ENCODE data around the gene C12orf56. TPM values are rescaled to one million over a fixed set of nuclear protein-coding genes. Genes with fewer than 3 reads are reported as not detected.
"Not testable (repeated sequence)": the region's sequence is repeated elsewhere in the genome, so short reads cannot be mapped to it uniquely, and the experiment has no call there.

C12orf56 gene
- total RNA-seq, 2 donors from 2014 or later = not detected

DNA sequence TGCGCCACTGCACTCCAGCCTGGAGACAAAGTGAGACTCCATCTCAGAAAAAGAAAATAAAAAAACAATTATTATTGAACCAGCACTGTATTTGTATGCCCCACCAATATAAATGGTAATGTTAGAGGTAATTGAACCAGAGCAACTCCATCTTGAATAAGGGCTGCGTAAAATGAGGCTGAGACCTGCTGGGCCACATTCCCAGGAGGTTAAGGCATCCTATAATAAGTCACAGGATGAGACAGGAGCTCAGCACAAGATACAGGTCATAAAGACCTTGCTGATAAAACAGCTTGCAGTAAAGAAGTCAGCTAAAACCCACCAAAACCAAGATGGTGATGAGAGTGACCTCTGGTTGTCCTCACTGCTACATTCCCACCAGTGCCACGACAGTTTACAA, 29.4 kb downstream of the C12orf56 start:
- not testable (repeated sequence) for H3K4me3 Mint-ChIP-seq, DNase-seq

DNA sequence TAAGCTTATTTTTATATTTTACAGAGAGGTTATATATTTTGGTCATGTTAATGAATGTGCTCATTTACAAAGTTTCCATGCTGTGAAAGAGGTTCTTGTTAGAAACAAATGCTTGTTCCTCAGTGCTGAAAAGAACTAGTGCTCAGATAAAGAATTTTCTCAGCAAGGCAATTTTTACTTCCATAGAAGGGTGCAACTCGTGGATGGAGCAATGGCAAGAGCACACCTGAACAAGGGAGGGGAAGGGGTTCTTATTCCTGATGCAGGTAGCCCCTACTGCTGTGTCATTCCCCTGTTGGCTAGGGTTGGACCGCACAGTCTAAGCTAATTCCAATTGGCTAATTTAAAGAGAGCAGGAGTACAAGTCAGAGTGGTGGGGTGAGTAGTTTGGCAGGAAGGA, 34.3 kb downstream of the C12orf56 start:
- H3K27me3 Mint-ChIP-seq (ENCODE audit: low read depth); H3K4me1 Mint-ChIP-seq (ENCODE audit: low read depth): not testable (repeated sequence)

More for the DNA sequence above, 29.4 kb downstream of the C12orf56 start:
- ATAC-seq (replicated peaks in 1 of 2); H3K27ac Mint-ChIP-seq; H3K36me3 Mint-ChIP-seq (ENCODE audit: insufficient read depth in 2 of 2); H3K27me3 Mint-ChIP-seq (ENCODE audit: low read depth); H3K4me1 Mint-ChIP-seq (ENCODE audit: low read depth); H3K9me3 Mint-ChIP-seq: not testable (repeated sequence)

DNA sequence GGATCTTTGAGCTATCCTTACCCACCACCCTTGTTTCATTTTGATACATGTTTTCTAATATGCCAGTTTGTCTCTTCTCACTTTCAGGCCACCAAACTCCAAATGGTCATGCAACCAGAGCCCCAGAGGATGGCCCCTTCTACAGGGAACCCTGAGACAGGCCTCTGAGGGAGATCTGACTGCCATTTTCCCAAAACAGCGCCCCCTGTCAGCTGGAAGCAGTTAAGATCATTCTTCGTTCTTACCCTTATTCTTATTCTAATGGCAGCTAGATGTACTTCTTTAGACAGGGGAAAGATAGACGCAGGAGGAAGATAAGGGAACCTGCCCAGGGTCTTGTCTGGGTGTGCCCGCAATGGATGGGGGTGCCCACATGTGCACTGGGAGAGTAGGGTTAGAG, 38.4 kb downstream of the C12orf56 start:
- peaks cover 8% of the 10 kb centered on the region in 2 donors for H3K36me3 Mint-ChIP-seq (ENCODE audit: insufficient read depth in 2 of 2)
- H3K27me3 Mint-ChIP-seq (ENCODE audit: low read depth) = no peaks in the 10 kb centered on the region
- ATAC-seq (replicated peaks in 1 of 2) (no peak), DNase-seq (no peak)
- no peaks in the 10 kb centered on the region for H3K4me1 Mint-ChIP-seq (ENCODE audit: low read depth)
- peaks cover 7% of the 10 kb centered on the region in 2 donors for H3K9me3 Mint-ChIP-seq
- H3K27ac Mint-ChIP-seq = no peak overlapping the region
- no peak overlapping the region for H3K4me3 Mint-ChIP-seq

More for the DNA sequence above, 34.3 kb downstream of the C12orf56 start:
- not testable (repeated sequence) for H3K9me3 Mint-ChIP-seq; H3K27ac Mint-ChIP-seq; DNase-seq; H3K36me3 Mint-ChIP-seq (ENCODE audit: insufficient read depth in 2 of 2); H3K4me3 Mint-ChIP-seq; ATAC-seq (replicated peaks in 1 of 2)

DNA sequence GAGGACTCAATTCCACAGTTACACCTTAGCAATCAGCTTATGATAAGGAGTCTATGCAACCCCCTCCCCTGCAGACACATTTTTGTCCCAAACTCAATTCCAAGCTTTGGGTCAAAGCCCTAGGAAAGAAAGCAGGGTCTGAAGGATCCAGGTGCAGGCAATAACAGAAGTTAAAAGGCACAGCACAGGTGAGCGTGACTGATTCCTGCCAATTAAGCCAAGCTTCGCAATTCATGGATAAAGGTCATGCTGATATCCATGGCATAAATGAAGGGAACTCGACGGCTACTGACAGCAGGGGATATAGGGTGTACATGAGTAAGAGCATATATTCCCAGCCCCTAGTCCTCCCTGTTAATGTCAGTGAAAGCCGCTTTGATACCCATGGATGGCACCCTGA, 39.3 kb downstream of the C12orf56 start:
- ATAC-seq (replicated peaks in 1 of 2) (no peak), DNase-seq (no peak)
- H3K9me3 Mint-ChIP-seq = peaks cover 2 to 3% of the 10 kb centered on the region in 2 donors
- no peak overlapping the region for H3K4me3 Mint-ChIP-seq
- peaks cover 2 to 4% of the 10 kb centered on the region in 2 donors for H3K36me3 Mint-ChIP-seq (ENCODE audit: insufficient read depth in 2 of 2)
- H3K4me1 Mint-ChIP-seq (ENCODE audit: low read depth) = no peaks in the 10 kb centered on the region
- H3K27ac Mint-ChIP-seq = no peak overlapping the region
- no peaks in the 10 kb centered on the region for H3K27me3 Mint-ChIP-seq (ENCODE audit: low read depth)

DNA sequence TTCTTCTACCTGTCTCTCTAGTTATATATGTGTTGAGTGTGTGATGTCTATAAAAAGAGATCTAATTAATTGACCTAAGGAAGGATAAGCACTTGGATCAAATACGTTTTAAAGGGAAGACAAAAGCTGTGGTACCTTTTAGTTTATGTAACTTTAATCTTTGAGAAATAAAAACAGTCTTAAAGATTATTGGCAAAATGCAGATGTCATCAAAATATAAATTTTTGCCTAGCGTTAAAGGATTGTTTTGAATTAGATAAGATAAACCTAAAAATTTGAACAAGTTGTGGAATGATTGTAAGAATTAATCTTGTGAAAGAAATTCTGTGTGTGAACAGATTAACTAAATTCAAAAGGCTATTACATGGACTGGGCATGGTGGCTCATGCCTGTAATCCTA, 42.9 kb downstream of the C12orf56 start:
- Mint-ChIP-seq H3K9me3 (no peaks in the 10 kb centered on the region), H3K36me3 (ENCODE audit: insufficient read depth in 2 of 2) (no peaks in the 10 kb centered on the region), H3K27ac (no peak overlapping the region), H3K4me1 (ENCODE audit: low read depth) (no peaks in the 10 kb centered on the region), H3K27me3 (ENCODE audit: low read depth) (no peaks in the 10 kb centered on the region), H3K4me3 (no peak overlapping the region)
- ATAC-seq (replicated peaks in 1 of 2) (no peak), DNase-seq (no peak)

DNA sequence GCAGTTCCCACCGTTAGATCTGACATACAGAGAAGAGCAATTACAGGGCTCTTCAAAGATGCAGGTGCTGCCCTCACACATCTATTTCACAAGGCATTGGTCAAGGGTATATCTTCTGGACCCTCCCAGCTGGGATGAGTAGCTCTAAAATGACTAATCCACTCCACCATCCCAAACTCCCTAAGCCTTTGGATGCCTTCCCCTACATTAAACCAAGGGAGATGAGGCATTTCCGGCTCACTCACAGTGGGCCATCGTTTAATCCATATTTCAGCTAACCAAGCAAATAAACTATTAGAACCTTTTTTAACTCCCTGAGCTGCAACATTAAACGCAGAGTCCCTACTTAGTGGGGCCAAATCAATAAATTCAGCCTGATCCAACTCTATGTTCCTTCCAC, 45.9 kb downstream of the C12orf56 start:
- DNase-seq; H3K9me3 Mint-ChIP-seq; H3K27ac Mint-ChIP-seq; H3K4me3 Mint-ChIP-seq; ATAC-seq (replicated peaks in 1 of 2); H3K4me1 Mint-ChIP-seq (ENCODE audit: low read depth); H3K36me3 Mint-ChIP-seq (ENCODE audit: insufficient read depth in 2 of 2); H3K27me3 Mint-ChIP-seq (ENCODE audit: low read depth): not testable (repeated sequence)

DNA sequence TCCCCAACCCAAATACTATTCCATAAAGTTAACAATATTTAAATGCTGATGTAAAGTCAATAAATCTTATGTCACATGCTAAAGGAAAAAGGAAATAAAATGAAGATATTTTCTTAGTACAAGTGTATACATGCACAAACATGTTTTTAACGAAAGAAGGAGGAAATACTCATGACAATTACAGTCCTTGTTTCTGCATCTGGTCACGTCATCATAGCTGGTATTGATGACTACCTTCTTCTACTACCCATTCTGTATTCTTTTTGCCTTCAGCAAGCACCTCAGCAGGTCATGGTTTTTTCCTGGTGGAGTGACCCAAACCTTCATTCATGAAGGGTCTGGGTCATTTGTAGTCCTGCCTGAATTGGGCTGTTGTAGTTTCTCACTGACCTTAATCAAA, 50.0 kb downstream of the C12orf56 start:
- H3K4me1 Mint-ChIP-seq (ENCODE audit: low read depth); ATAC-seq (replicated peaks in 1 of 2): not testable (repeated sequence)

DNA sequence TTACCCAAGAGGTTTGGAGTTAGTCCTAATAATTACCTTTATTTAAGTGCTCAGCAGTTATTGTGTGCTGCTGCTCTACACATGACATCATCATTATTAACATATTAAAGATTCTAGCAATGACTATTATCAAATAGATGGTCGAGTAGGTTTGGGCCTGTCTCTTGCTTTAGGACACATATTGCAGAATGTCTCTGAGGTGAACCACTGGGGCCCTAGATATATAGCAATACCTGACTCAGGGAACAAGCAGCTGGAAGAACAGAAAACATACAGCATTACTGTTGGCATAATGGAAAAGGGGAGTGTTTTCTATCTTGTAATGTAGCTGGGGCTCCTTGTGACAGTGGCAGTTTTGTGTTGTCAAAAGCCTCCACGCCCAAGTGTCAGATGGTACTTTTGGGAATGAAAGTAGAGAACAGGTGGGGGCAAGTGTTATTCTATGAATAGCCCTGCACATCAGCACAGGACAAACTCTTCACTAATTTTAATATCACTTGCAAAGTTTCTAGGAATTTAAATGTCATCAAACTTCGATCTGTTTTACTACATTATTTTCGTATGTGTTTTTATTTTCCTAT, 54.6 kb downstream of the C12orf56 start:
- no peaks in the 10 kb centered on the region for H3K4me1 Mint-ChIP-seq (ENCODE audit: low read depth)
- DNase-seq (no peak), ATAC-seq (replicated peaks in 1 of 2) (no peak)
- H3K27ac Mint-ChIP-seq = no peak overlapping the region
- H3K36me3 Mint-ChIP-seq (ENCODE audit: insufficient read depth in 2 of 2) = no peaks in the 10 kb centered on the region
- no peak overlapping the region for H3K4me3 Mint-ChIP-seq
- H3K27me3 Mint-ChIP-seq (ENCODE audit: low read depth) = no peaks in the 10 kb centered on the region
- no peaks in the 10 kb centered on the region for H3K9me3 Mint-ChIP-seq

More for the DNA sequence above, 50.0 kb downstream of the C12orf56 start:
- not testable (repeated sequence) for H3K36me3 Mint-ChIP-seq (ENCODE audit: insufficient read depth in 2 of 2); H3K27me3 Mint-ChIP-seq (ENCODE audit: low read depth); H3K9me3 Mint-ChIP-seq; H3K27ac Mint-ChIP-seq; DNase-seq; H3K4me3 Mint-ChIP-seq

DNA sequence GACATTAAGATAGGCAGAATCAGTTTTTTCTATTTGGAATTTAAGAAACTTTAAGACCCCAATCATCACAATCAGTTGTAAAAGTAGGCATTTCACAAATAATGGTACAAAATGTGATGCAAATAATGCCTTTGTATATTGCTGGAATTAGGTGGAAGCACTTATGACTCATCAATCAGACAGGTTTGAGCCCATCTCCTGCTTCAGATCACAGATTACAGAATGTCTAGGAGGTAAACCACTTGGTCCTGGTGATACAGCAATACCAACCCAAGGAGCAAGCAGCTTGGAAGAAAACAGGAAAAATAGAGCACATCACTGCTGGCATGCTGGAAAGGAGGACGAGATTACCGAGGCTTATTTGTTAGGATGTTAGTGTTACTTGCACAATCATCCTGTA, 57.6 kb downstream of the C12orf56 start:
- Mint-ChIP-seq H3K4me1 (ENCODE audit: low read depth) (no peaks in the 10 kb centered on the region), H3K27ac (no peak overlapping the region)

DNA sequence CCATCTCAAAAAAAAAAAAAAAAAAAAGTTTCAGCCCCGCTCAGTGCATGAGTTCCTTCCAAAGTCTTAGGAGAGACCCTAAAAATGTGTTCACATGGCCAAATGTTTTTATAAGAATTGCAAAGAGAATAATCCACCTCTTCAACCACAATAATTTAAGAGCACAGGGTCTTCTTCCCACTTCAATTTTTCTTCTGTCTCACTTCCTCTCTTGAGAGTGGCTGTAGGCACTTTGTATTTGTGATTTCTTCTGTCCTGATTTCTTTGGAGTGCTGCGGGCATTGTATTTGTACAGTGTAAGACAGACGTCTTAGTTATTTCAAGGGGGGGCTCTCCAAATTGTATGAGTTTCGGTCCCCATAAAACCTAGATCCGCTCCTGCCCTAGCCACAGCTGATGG, 58.3 kb downstream of the C12orf56 start:
- no peaks in the 10 kb centered on the region for H3K36me3 Mint-ChIP-seq (ENCODE audit: insufficient read depth in 2 of 2)
- H3K4me3 Mint-ChIP-seq = no peak overlapping the region
- no peaks in the 10 kb centered on the region for H3K4me1 Mint-ChIP-seq (ENCODE audit: low read depth)
- ATAC-seq (replicated peaks in 1 of 2) (no peak), DNase-seq (no peak)
- peaks cover 2% of the 10 kb centered on the region in 2 donors for H3K9me3 Mint-ChIP-seq
- no peaks in the 10 kb centered on the region for H3K27me3 Mint-ChIP-seq (ENCODE audit: low read depth)
- H3K27ac Mint-ChIP-seq = no peak overlapping the region

More for the DNA sequence above, 57.6 kb downstream of the C12orf56 start:
- peaks cover 2% of the 10 kb centered on the region in 2 donors for H3K9me3 Mint-ChIP-seq
- no peaks in the 10 kb centered on the region for H3K36me3 Mint-ChIP-seq (ENCODE audit: insufficient read depth in 2 of 2)
- DNase-seq (no peak), ATAC-seq (replicated peaks in 1 of 2) (no peak)
- H3K4me3 Mint-ChIP-seq = no peak overlapping the region
- no peaks in the 10 kb centered on the region for H3K27me3 Mint-ChIP-seq (ENCODE audit: low read depth)

DNA sequence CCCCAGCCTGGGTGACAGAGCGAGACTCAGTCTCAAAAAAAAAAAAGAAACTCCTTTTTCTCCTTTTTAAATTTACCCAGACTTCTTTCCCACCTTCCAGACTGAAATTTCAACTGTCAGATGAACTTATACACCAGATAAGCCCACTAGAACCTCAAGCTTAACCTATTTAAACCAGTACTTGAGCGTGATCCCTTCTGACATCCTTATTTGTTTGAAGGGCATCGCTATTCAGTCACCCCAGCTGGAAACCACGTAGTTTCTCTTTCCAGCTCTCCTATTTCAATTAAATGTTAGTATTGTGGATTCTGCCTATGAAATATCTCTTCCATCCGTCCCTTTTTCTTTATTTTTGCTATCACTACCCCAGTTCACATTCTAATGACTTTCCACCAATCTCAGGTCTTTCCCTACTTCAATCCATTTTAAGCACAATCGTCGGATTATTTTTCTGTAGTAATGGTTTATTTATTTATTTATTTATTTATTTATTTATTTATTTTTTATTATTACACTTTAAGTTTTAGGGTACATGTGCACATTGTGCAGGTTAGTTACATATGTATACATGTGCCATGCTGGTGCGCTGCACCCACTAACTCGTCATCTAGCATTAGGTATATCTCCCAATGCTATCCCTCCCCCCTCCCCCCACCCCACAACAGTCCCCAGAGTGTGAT, 61.4 kb downstream of the C12orf56 start:
- not testable (repeated sequence) for H3K27ac Mint-ChIP-seq; H3K9me3 Mint-ChIP-seq; H3K4me1 Mint-ChIP-seq (ENCODE audit: low read depth); H3K4me3 Mint-ChIP-seq; H3K27me3 Mint-ChIP-seq (ENCODE audit: low read depth); DNase-seq; H3K36me3 Mint-ChIP-seq (ENCODE audit: insufficient read depth in 2 of 2); ATAC-seq (replicated peaks in 1 of 2)

DNA sequence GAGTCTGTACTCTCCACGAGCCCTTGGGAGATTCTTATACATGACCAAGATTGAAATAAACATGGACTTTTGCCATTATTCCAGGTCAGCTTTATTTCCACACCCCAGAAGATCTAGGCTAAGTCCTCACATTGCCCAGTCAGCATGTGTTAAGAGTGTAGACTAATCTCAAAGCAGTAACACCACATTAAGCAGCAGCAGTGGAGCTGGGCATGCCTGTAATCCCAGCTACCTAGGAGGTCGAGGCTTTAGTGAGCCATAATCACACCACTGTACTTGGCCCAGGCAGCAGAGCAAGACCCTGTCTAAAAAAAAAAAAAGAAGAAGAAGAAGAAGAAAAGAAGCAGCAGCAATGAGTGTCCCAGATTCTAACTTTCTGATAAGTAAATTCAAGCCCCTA, 65.5 kb downstream of the C12orf56 start:
- DNase-seq (no peak), ATAC-seq (replicated peaks in 1 of 2) (no peak)
- no peak overlapping the region for H3K4me3 Mint-ChIP-seq
- H3K27me3 Mint-ChIP-seq (ENCODE audit: low read depth) = no peaks in the 10 kb centered on the region
- H3K36me3 Mint-ChIP-seq (ENCODE audit: insufficient read depth in 2 of 2) = peaks cover 0 to 2% of the 10 kb centered on the region in 2 donors
- no peaks in the 10 kb centered on the region for H3K4me1 Mint-ChIP-seq (ENCODE audit: low read depth)
- peaks cover 0 to 1% of the 10 kb centered on the region in 2 donors for H3K9me3 Mint-ChIP-seq
- H3K27ac Mint-ChIP-seq = no peak overlapping the region

DNA sequence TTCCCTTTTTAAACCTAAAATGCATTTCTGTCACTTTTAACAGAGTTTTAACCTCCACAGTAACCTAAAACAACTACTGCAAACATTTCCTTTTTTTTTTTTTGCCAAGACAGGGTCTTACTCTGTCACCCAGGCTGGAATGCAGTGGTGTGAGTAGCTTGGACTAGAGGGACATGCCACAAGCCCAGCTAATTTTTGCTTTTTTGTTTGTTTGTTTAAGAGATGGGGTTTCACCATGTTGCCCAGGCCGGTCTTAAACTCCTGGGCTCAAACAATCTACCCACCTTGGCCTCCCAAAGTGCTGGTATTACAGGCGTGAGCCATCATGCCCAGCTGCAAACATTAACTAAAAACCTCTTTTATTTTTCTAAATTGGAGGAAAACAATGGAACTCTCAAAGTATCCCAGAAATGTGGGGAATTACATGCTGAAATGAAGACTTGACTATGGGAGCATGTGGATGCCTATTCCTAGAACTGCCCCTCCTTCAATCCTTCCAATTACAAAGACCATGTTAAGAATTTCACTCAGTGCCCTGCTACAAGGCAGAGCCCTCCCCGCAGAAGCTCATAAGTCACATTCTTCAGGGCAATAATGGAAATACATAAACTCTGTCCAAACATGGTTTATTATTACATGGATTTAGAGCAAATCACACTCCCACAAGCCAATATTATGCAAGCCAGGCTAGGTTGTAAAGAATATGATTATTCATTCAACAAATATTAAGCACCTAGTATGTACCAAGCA, 66.9 kb downstream of the C12orf56 start:
- peaks cover 0 to 1% of the 10 kb centered on the region in 2 donors for H3K9me3 Mint-ChIP-seq
- peaks cover 0 to 2% of the 10 kb centered on the region in 2 donors for H3K36me3 Mint-ChIP-seq (ENCODE audit: insufficient read depth in 2 of 2)
- H3K27me3 Mint-ChIP-seq (ENCODE audit: low read depth) = no peaks in the 10 kb centered on the region
- no peak overlapping the region for H3K27ac Mint-ChIP-seq
- H3K4me3 Mint-ChIP-seq = no peak overlapping the region
- H3K4me1 Mint-ChIP-seq (ENCODE audit: low read depth) = no peaks in the 10 kb centered on the region
- DNase-seq = no peak
- ATAC-seq (replicated peaks in 1 of 2) = no peak

All from activated T-cell treated with anti-CD3 and anti-CD28 coated beads, Interleukin-2, amount 50 U/mL, for 72 hours (primary cell).